Endometrial microvascular endothelial cells (primary cell): Measurements from ENCODE around the gene DSTN. TPM values are rescaled to one million over a fixed set of nuclear protein-coding genes. Genes with fewer than 3 reads are reported as not detected.

Experiments used
- in situ Hi-C: cut with HindIII; loops from 2 replicates; pipeline ENCODE4 v1.10.0; 2017; ENCODE audit warnings: low sequenced_read_pairs, low pct_unique_long_range_greater_than_20kb; ENCODE audit errors: inconsistent ontology term
- total RNA-seq: library from RNA; depleted of rRNA; stranded (reverse); fragments of >200 nt; gene quantifications from one replicate; pipeline ENCODE4 v1.2.3, GENCODE V29; 2015; ENCODE audit errors: inconsistent ontology term

Gene DSTN
- 274 TPM for total RNA-seq

DNA sequence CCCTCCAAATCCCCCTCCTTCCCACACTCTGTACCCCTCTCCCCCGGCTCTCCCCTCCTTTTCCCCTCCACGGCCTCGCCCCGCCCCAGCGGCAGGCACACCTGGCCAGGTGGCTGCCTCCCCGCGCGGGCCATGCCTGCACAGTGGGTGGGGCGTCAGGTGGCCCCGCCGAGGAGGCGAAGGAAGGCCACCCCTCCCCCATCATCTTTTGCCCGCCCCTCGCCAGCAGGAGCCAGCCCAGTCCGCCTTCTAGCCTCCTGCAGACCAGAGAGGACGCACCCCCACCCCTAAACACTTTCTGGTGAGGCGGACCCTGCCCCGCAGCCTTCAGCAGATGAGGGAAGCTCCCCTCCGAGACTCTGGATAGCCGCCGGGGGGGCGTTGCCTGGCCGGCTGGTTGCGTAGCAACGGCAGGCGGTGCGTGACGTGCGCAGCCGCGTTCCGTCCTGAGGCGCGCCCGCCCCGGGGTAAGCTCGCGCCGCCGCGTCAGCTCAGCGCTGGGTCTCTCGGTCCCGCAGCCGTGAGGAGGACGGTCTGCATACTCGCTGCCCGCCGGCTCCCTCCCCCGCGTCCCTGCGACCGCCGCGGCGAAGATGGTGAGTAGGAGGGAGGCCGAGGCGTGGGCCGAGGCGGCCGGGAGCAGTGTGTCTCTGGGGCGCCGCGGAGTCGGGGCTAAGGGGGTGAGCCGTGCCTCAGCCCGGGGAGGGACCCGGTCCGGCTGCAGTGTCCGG, at the start of gene DSTN:
DSTN (plus strand) TSS at position 460 of the 731 bp plus-strand sequence; CDS start at position 594, 134 bp downstream.
- in situ Hi-C loops: loop anchor here (25.0 kb wide), 1 partner anchor 393 kb away; the partner anchor contains the start of genes MGME1 and SNX5

- in situ Hi-C loops: loop anchor here (25.0 kb wide), 1 partner anchor 767 kb away; the partner anchor contains the start of gene ZNF133
Observed at GRCh38 chr20:17520583-17520982, 49.3 kb upstream of the DSTN start.

DNA sequence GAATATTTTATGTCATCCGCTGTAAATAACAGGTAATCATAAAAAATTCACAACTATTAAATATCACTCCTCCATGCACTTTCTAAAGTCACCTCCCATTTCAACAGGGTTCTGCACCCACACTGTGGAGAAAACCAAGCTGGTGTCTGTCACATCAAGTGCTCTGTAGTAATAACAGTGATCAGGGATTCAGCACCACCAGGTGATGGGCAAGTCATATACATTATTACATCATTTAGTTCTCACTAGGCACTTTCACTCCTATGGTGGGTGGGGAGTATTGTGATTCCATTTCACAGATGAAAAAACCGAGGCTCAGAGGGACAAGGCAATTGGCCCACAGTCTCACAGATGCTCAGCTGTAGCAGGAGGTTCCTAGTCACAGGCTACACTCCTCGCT, 47.3 kb upstream of the DSTN start:
- in situ Hi-C loops: loop anchor here (25.0 kb wide), 1 partner anchor 765 kb away; the partner anchor contains the start of gene ZNF133

DNA sequence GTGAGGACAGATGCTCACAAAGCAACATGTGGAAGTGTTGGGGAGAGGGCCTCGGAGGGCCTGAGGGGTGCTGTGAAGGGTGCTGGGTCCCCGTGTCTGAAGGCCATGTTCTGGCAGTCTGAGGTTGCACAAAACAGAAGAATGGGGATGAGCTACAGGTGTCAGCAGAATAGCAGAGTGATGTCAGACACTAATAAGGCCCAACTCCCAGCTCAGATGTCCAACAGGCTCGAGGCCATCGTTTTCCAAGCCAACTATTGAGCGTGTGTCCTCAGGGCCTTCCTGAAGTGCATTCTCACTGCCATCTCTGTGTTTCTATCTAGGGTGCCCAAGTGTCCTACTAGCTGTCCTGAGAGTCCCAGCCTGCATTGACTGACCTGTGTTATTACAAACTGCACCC, 46.5 kb upstream of the DSTN start:
- in situ Hi-C loops: loop anchor here (25.0 kb wide), 1 partner anchor 764 kb away; the partner anchor contains the start of gene ZNF133

DNA sequence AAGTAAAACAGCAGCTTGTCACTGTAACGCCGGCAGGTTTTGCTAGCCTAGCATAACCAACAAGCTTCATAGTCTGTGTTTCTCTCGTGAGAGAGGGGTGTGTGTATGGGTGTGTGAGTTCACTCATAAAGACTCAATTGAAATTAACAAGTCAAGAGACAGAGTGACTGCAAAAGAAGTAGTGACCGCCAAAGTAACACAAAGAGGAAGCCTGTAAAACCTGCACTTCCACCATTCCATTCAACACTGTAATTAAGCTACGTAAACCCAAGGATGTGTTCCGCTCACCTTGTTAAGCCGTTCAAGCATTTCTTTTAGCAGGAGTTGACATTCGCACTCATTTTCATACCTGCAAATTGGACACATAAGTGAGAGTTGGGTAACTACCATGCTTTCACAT, 45.3 kb upstream of the DSTN start:
- in situ Hi-C loops: loop anchor here (25.0 kb wide), 1 partner anchor 763 kb away; the partner anchor contains the start of gene ZNF133

DNA sequence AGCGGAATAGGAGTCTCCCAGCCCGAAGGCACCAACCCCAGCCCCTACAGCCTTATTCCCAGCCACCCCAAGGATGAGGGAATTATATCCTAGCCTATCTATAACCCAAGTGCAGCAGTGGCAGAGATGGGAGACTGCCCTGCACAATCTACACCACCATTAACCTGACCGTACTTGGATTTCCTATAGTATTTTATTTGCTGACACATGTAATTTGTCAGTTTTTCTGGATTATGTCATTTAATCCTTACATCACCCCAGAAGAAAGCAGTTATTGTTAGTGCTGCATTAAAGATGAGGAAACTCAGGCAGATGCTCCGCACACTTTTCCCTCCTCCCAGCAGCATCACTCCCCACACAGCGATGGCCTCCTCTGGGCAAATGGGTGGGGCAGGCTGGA, 44.7 kb upstream of the DSTN start:
- in situ Hi-C loops: no loop called here

- in situ Hi-C loops: no loop called here
Observed at GRCh38 chr20:17525650-17526049, 44.2 kb upstream of the DSTN start.

DNA sequence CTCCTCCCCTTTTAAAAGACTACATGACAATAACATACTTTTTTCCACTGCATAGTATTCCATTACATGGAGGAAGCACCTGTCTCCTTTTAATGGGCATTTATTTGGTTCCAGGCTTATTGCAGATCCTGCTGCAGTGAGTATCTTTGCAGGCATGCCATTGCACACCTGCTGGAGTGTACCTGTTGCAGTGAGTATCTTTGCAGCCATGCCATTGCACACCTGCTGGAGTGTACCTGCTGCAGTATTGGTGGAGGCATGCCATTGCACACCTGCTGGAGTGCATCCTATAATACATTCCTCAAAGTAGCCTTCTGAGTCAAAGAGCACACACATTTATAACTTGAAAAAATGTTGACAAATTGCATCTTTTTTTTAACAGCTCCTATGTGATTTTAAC, 40.3 kb upstream of the DSTN start:
- in situ Hi-C loops: no loop called here

- in situ Hi-C loops: no loop called here
Observed at GRCh38 chr20:17530153-17530552, 39.7 kb upstream of the DSTN start.

GRCh38 chr20:17530716-17531664, 38.9 kb upstream of the DSTN start, which contains the start of gene BFSP1:
TSS of gene BFSP1 (minus strand) at chr20:17531379. CDS start at chr20:17531329, 50 bp downstream.
- in situ Hi-C loops: no loop called here

- in situ Hi-C loops: no loop called here
Observed at GRCh38 chr20:17531665-17532025, 38.2 kb upstream of the DSTN start.

DNA sequence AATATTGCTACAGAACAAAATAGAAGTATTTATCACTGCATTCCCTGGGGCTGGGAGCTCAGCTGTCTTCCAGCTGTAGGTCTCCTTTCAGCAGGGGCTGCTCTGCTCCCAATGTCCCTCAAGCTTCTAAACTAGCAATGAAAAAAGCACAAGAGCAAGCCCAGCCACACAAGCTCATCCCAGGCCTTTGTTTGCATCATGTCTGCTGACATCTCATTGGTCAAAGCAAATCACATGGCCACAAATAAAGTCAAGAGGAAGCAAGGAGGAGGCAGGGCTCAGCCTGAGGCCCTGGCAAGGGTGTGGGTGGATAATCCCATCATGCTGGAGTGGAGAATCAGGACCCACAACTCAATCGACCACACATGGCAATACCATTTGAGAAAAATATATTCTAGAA, 36.5 kb upstream of the DSTN start:
- in situ Hi-C loops: no loop called here

DNA sequence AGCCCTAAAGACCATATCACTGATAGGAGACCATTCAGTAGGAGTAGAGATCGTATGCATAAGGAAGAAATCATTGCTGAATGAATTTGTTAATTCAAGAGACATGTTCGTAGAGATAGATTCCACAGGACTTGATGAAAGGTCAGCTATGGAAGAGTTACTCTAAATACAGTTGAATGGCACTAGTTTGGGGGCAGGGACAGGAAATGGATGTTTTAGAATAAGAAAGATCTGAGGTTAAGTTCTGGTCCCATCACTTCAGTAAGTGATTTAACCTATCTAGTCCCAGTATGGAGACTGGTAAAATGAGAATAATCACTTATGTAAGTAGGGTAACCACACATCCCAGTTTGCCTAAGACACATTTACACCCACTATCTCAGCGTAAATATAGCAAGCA, 35.8 kb upstream of the DSTN start:
- in situ Hi-C loops: no loop called here

DNA sequence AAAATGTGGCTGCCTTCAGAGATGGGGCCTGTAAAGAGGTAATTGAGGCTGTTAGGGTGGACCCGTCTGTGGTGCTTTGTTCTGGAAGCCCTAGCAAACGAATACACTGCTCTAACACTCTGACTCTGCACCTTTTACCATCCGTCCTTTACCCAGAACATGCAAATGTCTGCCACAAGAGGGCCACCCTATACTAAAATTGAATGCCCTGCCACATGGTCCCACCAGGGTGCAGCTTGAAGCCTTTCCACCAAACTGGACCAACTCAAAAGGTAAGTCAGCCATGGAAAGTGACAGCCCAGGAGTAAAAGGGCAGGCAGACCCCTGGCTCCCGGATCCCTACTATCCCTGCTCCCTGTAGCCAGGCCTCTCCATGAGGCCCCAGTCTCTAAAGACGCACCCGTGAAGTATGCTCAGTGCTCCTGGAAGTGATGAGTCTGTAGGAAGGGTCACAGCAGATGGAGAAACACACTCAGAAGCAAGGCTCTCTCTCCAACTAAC, 32.9 kb upstream of the DSTN start:
- in situ Hi-C loops: no loop called here

DNA sequence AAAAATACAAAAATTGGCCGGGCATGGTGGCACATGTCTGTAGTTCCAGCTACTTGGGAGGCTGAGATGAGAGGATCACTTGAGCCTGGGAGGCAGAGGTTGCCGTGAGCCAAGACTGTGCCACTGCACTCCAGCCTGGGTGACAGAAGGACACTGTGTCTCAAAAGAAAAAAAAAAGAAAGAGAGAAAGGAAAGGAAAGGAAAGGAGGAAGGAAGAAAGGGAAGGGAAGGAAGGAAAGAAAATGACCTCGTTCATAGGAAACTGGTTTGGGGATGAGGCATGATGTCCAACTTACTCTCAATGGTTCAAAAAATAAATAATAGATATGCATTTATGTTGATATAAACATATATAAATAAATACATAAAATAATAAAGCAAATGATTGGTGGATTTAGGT, 31.9 kb upstream of the DSTN start:
- in situ Hi-C loops: no loop called here

DNA sequence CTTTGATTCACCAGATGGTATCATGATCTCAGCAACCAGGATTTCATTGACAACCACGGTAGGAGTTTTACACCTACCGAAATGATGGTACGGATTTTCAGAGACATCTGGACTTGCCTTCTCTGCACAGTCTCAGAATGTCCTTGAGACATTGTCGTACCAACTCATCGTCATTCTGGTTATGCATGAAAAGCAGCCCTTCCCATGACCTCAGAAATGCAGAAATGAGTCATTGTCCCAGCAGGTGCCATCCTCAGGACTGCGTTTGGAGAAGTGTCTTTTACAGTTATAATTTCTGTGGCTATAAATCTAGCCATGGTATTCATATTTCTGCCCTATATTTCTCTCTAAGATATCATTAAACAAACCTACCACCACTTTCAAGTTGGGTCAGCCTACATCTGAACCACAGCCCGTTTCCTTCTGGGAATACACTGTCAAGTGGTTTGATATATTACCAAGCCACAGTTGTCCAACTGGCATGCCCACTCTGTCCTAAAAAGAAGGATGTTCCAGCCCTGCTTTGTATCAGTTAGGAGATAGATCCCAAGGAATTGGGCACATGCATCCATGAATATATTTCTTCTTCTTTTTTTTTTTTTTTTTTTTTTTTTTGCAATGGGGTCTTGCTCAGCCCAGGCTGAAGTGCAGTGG, 31.2 kb upstream of the DSTN start:
- in situ Hi-C loops: no loop called here

GRCh38 chr20:17541596-17541995, 28.3 kb upstream of the DSTN start:
- in situ Hi-C loops: no loop called here

- in situ Hi-C loops: no loop called here
Observed at GRCh38 chr20:17541996-17542395, 27.9 kb upstream of the DSTN start.

DNA sequence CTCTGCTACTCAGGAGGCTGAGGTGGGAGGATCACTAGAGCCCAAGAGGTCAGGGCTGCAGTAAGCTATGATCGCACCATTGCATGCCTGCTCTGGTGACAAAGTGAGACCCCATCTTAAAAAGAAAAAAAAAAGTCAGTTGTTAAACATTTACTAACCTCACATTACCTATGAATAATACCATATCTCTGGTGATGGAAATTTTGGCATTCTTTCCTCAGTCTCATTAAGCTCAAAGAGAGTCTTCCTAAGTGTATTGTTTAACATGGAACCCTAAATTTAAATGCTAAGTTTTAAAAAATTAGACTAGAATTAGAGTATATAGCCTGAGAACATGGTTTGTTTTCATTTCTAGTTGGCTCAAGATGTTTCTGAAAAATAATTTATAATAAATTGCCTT, 27.4 kb upstream of the DSTN start:
- in situ Hi-C loops: no loop called here
